Subcutaneous adipose tissue (tissue), 4 donors: Measurements from ENCODE around the gene CR2. TPM values are rescaled to one million over a fixed set of nuclear protein-coding genes. Genes with fewer than 3 reads are reported as not detected.

ENCODE experiments used
- CTCF ChIP-seq: fragments of 450-650 bp; IDR thresholded peaks from one replicate; pipeline ENCODE4 v1.5.1; 2016; ENCODE audit warnings: low read depth, mild to moderate bottlenecking, control low read depth, antibody characterized with exemption, moderate library complexity
- total RNA-seq, 4 donors: library from RNA; depleted of rRNA; stranded (reverse); fragments of >200 nt; gene quantifications; one replicate each; pipeline ENCODE4 v1.1.0, GENCODE V29; 2016

The CR2 gene
- total RNA-seq, 4 donors from 2014 or later: not detected

GRCh38 chr1:207470927-207471326, 16.8 kb downstream of the CR2 start:
- TF ChIP-seq CTCF: no peak

GRCh38 chr1:207474210-207474609, 20.1 kb downstream of the CR2 start:
- no peak for TF ChIP-seq CTCF

- TF ChIP-seq CTCF: no peak
Measured at GRCh38 chr1:207486198-207486597, 32.1 kb downstream of the CR2 start.

- no peak for TF ChIP-seq CTCF
Measured at GRCh38 chr1:207487636-207488035, 33.5 kb downstream of the CR2 start.

- no peak for TF ChIP-seq CTCF
Measured at GRCh38 chr1:207493212-207493611, 39.1 kb downstream of the CR2 start.

- TF ChIP-seq CTCF: no peak
Measured at GRCh38 chr1:207494171-207494570, 40.0 kb downstream of the CR2 start.

- TF ChIP-seq CTCF: no peak
Measured at GRCh38 chr1:207495801-207496792, 42.0 kb downstream of the CR2 start, which contains the start of gene CR1. Gene CR1 (plus strand): TSS chr1:207496157. CDS start chr1:207496268, 111 bp downstream.
